ENCODE results near the gene CAPN12.

Gene CAPN12

GRCh38 chr19:38739440-38740256 lies 4.6 kb downstream of the CAPN12 start:
- no peak for TF ChIP-seq GATA3 (IDR thresholded peaks at IDR 0.05; ENCODE audit: low read depth, low read length)
- no peak for TF ChIP-seq GATA2 (IDR thresholded peaks at IDR 0.05; ENCODE audit: low read depth, low read length)

- TF ChIP-seq GATA2 (IDR thresholded peaks at IDR 0.05; ENCODE audit: low read depth, low read length) (no peak), GATA3 (IDR thresholded peaks at IDR 0.05; ENCODE audit: low read depth, low read length) (no peak)
Observed at GRCh38 chr19:38737921-38738737, 6.1 kb downstream of the CAPN12 start.

- no peak for TF ChIP-seq GATA3 (IDR thresholded peaks at IDR 0.05; ENCODE audit: low read depth, low read length)
- no peak for TF ChIP-seq GATA2 (IDR thresholded peaks at IDR 0.05; ENCODE audit: low read depth, low read length)
Observed at GRCh38 chr19:38737281-38737865, 6.9 kb downstream of the CAPN12 start.

- TF ChIP-seq GATA2 (IDR thresholded peaks at IDR 0.05; ENCODE audit: low read depth, low read length), result no peak
- no peak for TF ChIP-seq GATA3 (IDR thresholded peaks at IDR 0.05; ENCODE audit: low read depth, low read length)
Observed at GRCh38 chr19:38736413-38737280, 7.6 kb downstream of the CAPN12 start.

GRCh38 chr19:38736036-38736412 lies 8.2 kb downstream of the CAPN12 start:
- TF ChIP-seq GATA3 (IDR thresholded peaks at IDR 0.05; ENCODE audit: low read depth, low read length) (no peak), GATA2 (IDR thresholded peaks at IDR 0.05; ENCODE audit: low read depth, low read length) (no peak)

- TF ChIP-seq GATA3 (IDR thresholded peaks at IDR 0.05; ENCODE audit: low read depth, low read length) (no peak), GATA2 (IDR thresholded peaks at IDR 0.05; ENCODE audit: low read depth, low read length) (no peak)
Observed at GRCh38 chr19:38735257-38735686, 9.0 kb downstream of the CAPN12 start.

GRCh38 chr19:38734426-38735256 lies 9.6 kb downstream of the CAPN12 start:
- TF ChIP-seq GATA3 (IDR thresholded peaks at IDR 0.05; ENCODE audit: low read depth, low read length) (no peak), GATA2 (IDR thresholded peaks at IDR 0.05; ENCODE audit: low read depth, low read length) (no peak)

- TF ChIP-seq GATA2 (IDR thresholded peaks at IDR 0.05; ENCODE audit: low read depth, low read length) (no peak), GATA3 (IDR thresholded peaks at IDR 0.05; ENCODE audit: low read depth, low read length) (no peak)
Observed at GRCh38 chr19:38734176-38734425, 10.2 kb downstream of the CAPN12 start.

- TF ChIP-seq GATA3 (IDR thresholded peaks at IDR 0.05; ENCODE audit: low read depth, low read length), result no peak
- no peak for TF ChIP-seq GATA2 (IDR thresholded peaks at IDR 0.05; ENCODE audit: low read depth, low read length)
Observed at GRCh38 chr19:38733493-38734175, 10.6 kb downstream of the CAPN12 start.

GRCh38 chr19:38733241-38733492 lies 11.1 kb downstream of the CAPN12 start:
- TF ChIP-seq GATA3 (IDR thresholded peaks at IDR 0.05; ENCODE audit: low read depth, low read length) (no peak), GATA2 (IDR thresholded peaks at IDR 0.05; ENCODE audit: low read depth, low read length) (no peak)

- TF ChIP-seq GATA2 (IDR thresholded peaks at IDR 0.05; ENCODE audit: low read depth, low read length), result no peak
- no peak for TF ChIP-seq GATA3 (IDR thresholded peaks at IDR 0.05; ENCODE audit: low read depth, low read length)
Observed at GRCh38 chr19:38731654-38732301, 12.5 kb downstream of the CAPN12 start.

All from SH-SY5Y (cell line).